GM19193 (cell line): Measurements from ENCODE around the gene MPC2.

ENCODE experiments used
- POLR2A ChIP-seq: IDR thresholded peaks from 4 replicates; pipeline ENCODE4 v1.6.1; 2011; ENCODE audit not compliant: insufficient read depth, insufficient read length; ENCODE audit errors: extremely low read depth

MPC2 gene

DNA sequence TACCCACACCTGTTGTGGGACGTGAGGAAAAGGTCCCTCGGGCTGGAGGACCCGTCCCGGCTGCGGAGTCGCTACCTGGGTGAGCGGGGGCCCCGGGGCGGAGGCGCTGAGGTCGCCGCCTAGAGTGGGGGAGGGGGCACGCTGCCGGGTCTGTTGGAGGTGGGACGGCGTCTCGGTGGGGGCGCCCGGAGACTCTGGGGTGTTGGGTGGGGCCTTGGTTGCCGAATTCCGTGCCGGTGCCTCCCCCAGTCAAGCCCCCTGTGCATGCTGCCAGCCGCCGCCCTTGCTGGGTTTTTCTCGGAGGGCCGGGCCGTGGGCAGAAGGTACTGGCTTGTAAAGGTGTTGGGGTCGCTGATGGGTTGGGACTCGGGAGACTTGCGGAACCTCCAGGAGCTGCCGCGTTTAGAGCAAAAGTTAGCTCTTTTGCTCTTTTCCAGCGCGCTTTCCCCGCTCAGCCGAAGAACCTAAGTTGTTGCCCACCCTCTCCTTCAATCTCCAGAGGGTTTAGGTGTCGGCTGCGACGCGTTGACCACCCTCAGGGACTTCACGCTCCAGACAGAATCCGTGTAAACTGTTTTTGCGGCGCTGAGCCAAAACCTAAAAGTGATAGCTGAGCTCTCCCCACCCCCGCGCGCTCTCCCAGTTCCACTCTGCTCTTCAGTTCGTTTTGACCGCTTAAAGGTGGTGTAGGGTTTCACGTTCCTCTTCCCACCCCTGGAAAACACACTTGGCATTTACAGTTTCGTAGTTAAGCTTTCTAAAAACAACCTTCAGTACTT, at the start of gene MPC2:
MPC2 (minus strand) TSS at position 143 of the 779 bp plus-strand sequence. CDS start 1,231 bp downstream, outside the sequence.
- TF ChIP-seq POLR2A: no peak

- no peak for TF ChIP-seq POLR2A
Observed at GRCh38 chr1:167984886-167985489, 48.1 kb upstream of the MPC2 start.

GRCh38 chr1:167983797-167984420, 47.0 kb upstream of the MPC2 start:
- TF ChIP-seq POLR2A: no peak

GRCh38 chr1:167981933-167982332, 45.1 kb upstream of the MPC2 start:
- no peak for TF ChIP-seq POLR2A

GRCh38 chr1:167977245-167977644, 40.4 kb upstream of the MPC2 start:
- TF ChIP-seq POLR2A: no peak

- TF ChIP-seq POLR2A: no peak
Observed at GRCh38 chr1:167974698-167975097, 37.8 kb upstream of the MPC2 start.

- TF ChIP-seq POLR2A: no peak
Observed at GRCh38 chr1:167973832-167974231, 37.0 kb upstream of the MPC2 start.

DNA sequence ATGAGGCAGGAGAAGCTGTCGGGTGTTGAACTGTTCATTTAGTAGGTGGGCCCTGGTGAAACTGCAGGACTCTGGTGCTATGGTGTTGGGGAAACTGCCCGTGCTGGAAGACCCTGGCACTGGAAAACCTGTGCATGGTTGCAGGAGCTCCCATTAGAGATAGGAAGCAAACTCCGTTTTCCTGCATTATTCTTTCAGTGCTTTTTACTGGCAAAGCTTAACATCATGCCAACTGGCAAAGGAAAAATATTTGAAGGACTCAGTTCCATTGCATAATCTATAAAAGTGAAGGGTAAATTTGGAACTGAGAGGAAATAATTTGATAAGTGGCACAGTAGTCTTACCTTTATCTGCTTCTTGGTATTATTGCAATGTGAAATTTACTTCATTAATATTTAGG, 31.7 kb upstream of the MPC2 start:
- no peak for TF ChIP-seq POLR2A

DNA sequence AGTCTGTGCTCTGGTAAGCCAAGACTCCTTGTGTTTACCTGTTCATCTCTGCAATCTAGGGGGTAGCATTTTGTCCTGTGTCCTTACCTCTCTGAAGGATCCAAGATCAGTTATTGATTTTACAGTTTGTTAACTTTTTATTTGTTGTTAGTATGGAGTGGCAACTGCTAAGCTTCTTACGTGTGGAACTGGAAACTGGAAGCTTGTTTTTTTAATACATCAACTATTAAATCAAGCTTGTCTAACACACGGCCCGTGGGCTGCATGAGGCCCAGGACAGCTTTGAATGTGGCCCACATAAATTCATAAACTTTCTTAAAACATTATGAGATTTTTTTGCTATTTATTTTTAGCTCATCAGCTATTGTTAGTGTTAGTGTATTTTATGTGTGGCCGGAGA, 29.2 kb upstream of the MPC2 start:
- no peak for TF ChIP-seq POLR2A

GRCh38 chr1:167964646-167965045, 27.8 kb upstream of the MPC2 start:
- no peak for TF ChIP-seq POLR2A

GRCh38 chr1:167957710-167958109, 20.8 kb upstream of the MPC2 start:
- TF ChIP-seq POLR2A: no peak

DNA sequence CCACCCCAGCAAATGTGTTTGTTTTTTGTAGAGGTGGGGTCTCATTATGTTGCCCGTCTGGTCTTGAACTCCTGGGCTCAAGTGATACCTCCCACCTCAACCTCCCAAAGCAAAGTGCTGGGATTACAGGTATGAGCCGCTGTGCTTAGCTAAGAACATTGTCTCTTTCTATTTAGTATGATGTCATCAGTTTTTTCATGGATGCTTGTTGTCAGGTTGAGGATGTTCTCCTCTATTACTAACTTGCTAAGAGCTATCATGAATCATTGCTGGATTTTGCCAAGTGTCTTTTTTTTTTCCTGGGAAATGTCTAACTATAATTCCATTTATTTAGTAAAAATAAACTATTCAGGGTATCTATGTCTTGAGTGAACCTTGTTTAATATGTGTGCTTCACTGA, 19.0 kb upstream of the MPC2 start:
- no peak for TF ChIP-seq POLR2A

GRCh38 chr1:167950569-167950968, 13.7 kb upstream of the MPC2 start:
- no peak for TF ChIP-seq POLR2A

GRCh38 chr1:167949785-167950184, 12.9 kb upstream of the MPC2 start:
- TF ChIP-seq POLR2A: no peak

DNA sequence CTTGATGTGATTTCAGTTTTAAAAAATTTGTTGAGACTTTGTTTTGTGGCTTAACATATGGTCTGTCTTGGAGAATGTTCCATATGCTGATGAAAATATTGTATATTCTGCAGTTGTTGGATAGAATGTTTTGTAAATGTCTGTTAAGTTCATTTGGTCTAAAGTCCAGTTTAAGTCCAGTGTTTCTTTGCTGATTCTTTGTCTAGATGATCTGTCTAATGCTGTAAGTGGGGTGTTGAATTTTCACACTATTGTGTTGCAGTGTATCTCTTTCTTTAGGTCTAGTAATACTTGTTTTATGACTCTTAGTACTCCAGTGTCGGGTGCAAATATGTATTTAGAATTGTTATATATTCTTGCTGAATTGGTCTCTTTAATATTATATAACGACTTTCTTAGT, 10.9 kb upstream of the MPC2 start:
- TF ChIP-seq POLR2A: no peak

DNA sequence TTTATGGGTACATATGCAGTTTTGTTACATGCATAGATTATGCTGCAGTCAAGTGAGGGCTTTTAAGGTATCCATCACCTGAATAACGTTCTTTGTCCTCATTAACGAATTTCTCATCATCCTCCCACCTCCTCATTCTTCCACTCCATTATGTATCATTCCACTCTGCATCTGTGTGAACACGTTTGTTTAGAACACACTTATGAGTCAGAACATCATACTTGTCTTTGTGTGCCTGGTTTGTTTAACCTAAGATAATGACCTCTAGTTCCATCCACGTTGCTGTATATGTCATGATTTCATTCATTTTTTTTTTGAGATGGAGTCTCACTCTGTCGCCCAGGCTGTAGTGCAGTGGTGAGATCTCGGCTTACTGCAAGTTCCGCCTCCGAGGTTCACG, 6.7 kb upstream of the MPC2 start:
- no peak for TF ChIP-seq POLR2A

- TF ChIP-seq POLR2A: no peak
Observed at GRCh38 chr1:167940264-167940663, 3.4 kb upstream of the MPC2 start.

DNA sequence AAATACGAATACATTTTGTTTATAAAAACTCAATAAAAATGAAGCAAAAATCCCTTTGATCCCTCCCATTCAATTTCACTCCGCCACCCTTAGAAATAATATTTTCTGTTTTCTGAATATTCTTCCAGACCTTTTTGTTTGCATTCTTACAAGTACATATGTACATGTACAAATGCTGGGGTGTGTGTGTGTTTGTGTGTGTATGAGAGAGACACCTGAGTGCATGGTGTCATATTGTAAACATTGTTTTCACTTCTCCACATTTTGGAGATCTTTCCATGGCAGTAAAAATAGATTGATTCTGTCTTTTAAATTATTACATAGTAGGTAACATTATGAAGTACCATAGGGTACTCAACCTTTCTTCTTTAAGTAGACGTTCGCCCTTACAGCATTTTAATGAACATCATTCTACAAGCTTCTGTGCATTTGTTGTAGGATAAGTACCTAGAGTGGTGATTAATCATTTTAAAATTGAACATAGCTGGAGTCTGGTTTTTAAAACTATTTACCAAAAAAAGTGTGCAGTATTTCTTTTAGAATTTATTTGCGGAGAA, 1.3 kb upstream of the MPC2 start:
- TF ChIP-seq POLR2A: no peak
